Neural cell (in vitro differentiated cells): ENCODE measurements around the gene CPNE4.

Experiments used
- CTCF ChIP-seq: fragments of 450-650 bp; IDR thresholded peaks from 2 replicates; pipeline ENCODE4 v1.5.1; 2014; ENCODE audit warnings: antibody characterized with exemption, mild to moderate bottlenecking, moderate library complexity; ENCODE audit not compliant: poor library complexity, severe bottlenecking
- EP300 ChIP-seq: fragments of 450-650 bp; conservative IDR thresholded peaks from 2 replicates; pipeline ENCODE4 v1.6.1; 2014; ENCODE audit warnings: antibody characterized with exemption, mild to moderate bottlenecking, moderate library complexity; ENCODE audit not compliant: poor library complexity, severe bottlenecking
- EZH2 ChIP-seq: fragments of 200-600, 300-800 bp; shearing (Covaris generic), sonication (generic); IDR thresholded peaks from 2 replicates; pipeline ENCODE4 v1.6.1; 2014; ENCODE audit warnings: antibody characterized with exemption, low read length, borderline replicate concordance, mild to moderate bottlenecking; ENCODE audit not compliant: insufficient read depth, poor library complexity, severe bottlenecking
- MXI1 ChIP-seq: fragments of 450-650 bp; conservative IDR thresholded peaks from 2 replicates; pipeline ENCODE4 v1.6.1; 2014; ENCODE audit warnings: antibody characterized with exemption, mild to moderate bottlenecking; ENCODE audit not compliant: poor library complexity, severe bottlenecking
- POLR2AphosphoS5 ChIP-seq: IDR thresholded peaks from 2 replicates; pipeline ENCODE4 v1.6.1; 2012
- TAF1 ChIP-seq: IDR thresholded peaks from 2 replicates; pipeline ENCODE4 v1.6.1; 2012; ENCODE audit warnings: low read depth

GRCh38 chr3:132022914-132023313 lies 11.9 kb downstream of the CPNE4 start:
- TF ChIP-seq CTCF (no peak), POLR2AphosphoS5 (no peak), MXI1 (no peak), TAF1 (no peak), EP300 (no peak), EZH2 (no peak)
